Stimulated activated CD4-positive, alpha-beta T cell treated with anti-CD3 and anti-CD28 coated beads, Interleukin-1b, Interleukin-23, amount 100 ng/mL, for 48 hours (primary cell): Measurements from ENCODE around the gene IL17RE.

Source experiments
- DNase-seq: peaks from one replicate; pipeline ENCODE4 v3.0.0-alpha.2; 2020

Gene IL17RE

GRCh38 chr3:9965200-9965875, 62.7 kb downstream of the IL17RE start:
- no peak for DNase-seq
